ENCODE measurements around the gene MEGF6. TPM values are rescaled to one million over a fixed set of nuclear protein-coding genes. Genes with fewer than 3 reads are reported as not detected.

The MEGF6 gene
- total RNA-seq, 1 donor from 2014 or later = 33.3 TPM

GRCh38 chr1:3524556-3525203 is 86.6 kb downstream of the MEGF6 start:
- DNase-seq (ENCODE audit: low read depth) = no peak
- no peak overlapping the region for H3K4me3 ChIP-seq (ENCODE audit: low read depth, low read length)
- TF ChIP-seq CTCF (conservative IDR thresholded peaks at IDR 0.05; ENCODE audit: low read depth, low read length) = no peak

GRCh38 chr1:3523980-3524379 is 87.3 kb downstream of the MEGF6 start:
- no peak for DNase-seq (ENCODE audit: low read depth)
- H3K4me3 ChIP-seq (ENCODE audit: low read depth, low read length) = no peak overlapping the region
- no peak for TF ChIP-seq CTCF (conservative IDR thresholded peaks at IDR 0.05; ENCODE audit: low read depth, low read length)

GRCh38 chr1:3522564-3523265 is 88.6 kb downstream of the MEGF6 start:
- H3K4me3 ChIP-seq (ENCODE audit: low read depth, low read length) = no peak overlapping the region
- DNase-seq (ENCODE audit: low read depth) = no peak
- TF ChIP-seq CTCF (conservative IDR thresholded peaks at IDR 0.05; ENCODE audit: low read depth, low read length) = no peak

GRCh38 chr1:3522112-3522511 is 89.2 kb downstream of the MEGF6 start:
- no peak for TF ChIP-seq CTCF (conservative IDR thresholded peaks at IDR 0.05; ENCODE audit: low read depth, low read length)
- DNase-seq (ENCODE audit: low read depth) = no peak
- no peak overlapping the region for H3K4me3 ChIP-seq (ENCODE audit: low read depth, low read length)

GRCh38 chr1:3521426-3521825 is 89.9 kb downstream of the MEGF6 start:
- no peak for TF ChIP-seq CTCF (conservative IDR thresholded peaks at IDR 0.05; ENCODE audit: low read depth, low read length)
- H3K4me3 ChIP-seq (ENCODE audit: low read depth, low read length) = no peak overlapping the region
- no peak for DNase-seq (ENCODE audit: low read depth)

- H3K4me3 ChIP-seq (ENCODE audit: low read depth, low read length) = no peak overlapping the region
- no peak for TF ChIP-seq CTCF (conservative IDR thresholded peaks at IDR 0.05; ENCODE audit: low read depth, low read length)
- DNase-seq (ENCODE audit: low read depth) = no peak
These were observed 90.6 kb downstream of the MEGF6 start for GRCh38 chr1:3520419-3521378.

Measured in epithelial cell of proximal tubule (primary cell).